HG03097 (cell line): Measurements from ENCODE around the gene EYA2.
"Not testable (repeated sequence)": the region's sequence is repeated elsewhere in the genome, so short reads cannot be mapped to it uniquely, and the experiment has no call there.

Experiments
- ATAC-seq: cut with Tn5 transposase; IDR thresholded peaks from one replicate; pipeline ENCODE4 v1.9.1; 2021; ENCODE audit not compliant: unreplicated experiment, low FRiP score

EYA2 gene

DNA sequence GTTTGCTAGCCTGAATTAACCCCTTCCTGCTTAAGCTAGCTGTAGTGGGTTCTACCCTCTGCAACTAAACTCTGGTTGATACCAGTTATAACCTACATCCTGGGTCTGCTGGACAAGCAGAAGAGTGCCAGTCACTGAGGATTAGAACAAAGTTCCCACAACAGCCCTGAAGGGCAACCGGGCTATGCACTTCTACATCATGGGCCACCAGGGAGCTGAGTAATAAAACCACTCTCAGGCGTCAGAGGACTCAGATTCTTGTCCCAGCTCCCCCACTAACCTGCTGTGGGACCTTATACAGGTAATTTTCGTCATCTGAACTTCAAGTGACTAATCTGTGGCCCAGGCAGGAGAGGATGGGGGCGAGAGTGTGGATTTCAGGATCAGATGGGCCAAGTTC is 56.8 kb downstream of the EYA2 start:
- no peak for ATAC-seq

DNA sequence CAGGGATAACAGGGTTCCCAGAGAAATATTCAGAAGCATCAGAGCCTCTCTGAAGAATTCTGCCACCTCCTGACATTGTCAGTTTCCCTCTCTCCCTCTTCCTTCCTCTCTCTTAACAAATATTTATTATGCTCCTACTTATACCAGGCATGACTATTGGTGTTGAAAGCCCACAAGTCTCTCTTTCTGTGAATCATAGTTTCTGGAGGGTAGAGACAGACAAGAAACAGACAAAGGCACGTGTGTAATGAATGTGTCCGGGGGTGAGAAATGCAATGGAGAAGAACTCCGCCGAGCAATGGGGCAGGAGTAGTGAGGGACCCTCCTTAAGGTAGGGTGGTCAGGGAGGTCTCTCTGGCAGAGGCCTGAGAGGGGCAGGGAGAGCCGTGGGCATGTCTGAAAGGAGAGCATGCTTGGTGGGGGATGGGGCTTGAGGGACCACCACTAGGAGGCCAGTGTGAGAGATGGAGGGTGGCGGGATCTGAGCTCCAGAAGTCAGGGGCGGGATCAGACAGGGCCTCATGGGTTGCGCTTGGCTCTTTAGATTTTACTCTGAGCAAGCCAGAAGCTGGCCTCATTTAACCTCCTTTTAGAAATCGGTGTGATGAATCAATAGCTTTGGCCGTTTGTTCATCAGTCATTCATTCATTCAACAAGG is 57.3 kb downstream of the EYA2 start:
- ATAC-seq: no peak

DNA sequence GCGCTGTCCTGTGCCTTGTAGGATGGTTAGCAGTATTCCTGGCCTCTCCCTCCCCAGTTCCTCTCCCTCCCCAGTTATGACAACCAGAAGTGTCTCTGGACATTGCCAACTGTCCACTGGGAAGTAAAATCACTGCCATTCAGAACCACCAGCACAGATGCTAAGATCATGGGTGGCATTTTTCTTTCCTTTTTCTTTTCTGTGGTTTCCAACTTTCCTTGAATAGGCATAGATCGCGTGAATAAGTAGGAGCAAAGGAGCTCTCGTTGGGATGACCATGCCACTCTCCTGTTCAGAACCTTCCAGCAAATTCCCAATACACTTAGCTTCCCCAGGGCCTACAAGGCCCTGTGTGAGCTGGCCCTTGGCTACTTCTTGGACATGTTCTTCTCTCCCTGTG is 59.0 kb downstream of the EYA2 start:
- no peak for ATAC-seq

DNA sequence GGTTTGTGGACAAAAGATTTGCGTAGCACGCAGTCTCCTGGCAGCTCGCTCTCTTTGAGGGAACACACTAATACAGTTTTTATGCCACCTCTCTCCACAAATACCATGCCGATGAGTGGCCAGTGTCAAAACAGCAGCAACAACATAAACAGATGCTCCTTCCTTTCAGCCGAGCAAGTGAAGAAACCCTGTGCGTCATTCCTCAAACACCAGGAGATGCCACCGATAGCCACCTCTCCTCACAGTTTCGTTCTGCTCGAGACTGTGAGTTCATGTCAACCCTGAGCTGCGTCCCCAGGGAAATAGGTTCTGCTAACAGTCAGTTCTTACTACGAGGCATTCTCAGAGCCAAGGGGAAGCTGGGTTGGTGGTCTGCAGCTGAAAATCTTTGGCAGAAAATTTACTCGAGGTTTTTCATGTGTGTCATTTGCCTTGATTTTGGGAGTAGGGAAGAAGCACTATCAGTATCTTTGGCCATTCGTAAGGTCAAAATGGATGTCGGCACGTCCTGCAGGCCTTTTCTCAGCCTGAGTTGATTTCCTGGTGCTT is 59.9 kb downstream of the EYA2 start:
- no peak for ATAC-seq

DNA sequence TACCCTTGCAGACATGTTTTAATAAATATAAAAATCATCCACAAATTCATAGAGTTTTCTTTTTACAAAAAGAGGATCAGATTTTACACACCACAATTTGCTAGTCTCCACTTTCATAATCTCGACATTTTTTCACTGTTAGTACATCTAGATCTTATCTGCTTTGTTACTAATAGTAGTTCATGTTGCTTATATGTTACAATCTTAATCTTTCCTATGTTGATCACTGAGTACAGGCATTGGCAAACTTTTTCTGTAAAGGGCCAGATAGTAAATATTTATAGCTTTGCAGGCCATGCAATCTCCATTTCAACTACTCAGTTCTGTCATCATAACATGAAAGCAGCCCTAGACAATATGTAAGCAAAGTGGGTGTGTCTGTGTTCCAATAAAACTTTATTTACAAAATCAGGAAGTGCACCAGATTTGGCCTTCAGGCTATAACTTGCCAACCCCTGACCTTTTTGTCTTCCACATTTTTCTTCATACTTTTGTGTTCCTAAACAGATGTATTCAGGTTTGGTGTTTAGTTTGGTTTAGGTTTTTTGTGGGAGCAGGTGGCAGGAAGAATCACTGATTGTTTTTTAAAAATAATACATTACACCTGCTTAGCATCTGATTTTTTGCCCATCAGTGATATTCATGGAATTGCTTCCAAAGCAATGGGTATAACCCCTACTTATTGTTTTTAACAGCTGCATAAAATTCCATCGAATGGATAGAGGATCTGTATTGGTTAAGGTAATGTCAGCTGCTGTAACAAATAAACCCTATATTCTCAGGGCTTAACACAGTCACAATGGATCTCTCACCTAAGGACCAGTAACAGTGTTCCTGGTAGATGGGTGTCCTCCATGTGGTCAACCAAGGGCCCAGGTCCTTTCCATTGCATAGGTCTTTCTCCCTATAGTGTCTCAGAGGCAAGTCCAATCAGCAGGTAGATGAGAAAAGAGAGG is 61.2 kb downstream of the EYA2 start:
- no peak for ATAC-seq

DNA sequence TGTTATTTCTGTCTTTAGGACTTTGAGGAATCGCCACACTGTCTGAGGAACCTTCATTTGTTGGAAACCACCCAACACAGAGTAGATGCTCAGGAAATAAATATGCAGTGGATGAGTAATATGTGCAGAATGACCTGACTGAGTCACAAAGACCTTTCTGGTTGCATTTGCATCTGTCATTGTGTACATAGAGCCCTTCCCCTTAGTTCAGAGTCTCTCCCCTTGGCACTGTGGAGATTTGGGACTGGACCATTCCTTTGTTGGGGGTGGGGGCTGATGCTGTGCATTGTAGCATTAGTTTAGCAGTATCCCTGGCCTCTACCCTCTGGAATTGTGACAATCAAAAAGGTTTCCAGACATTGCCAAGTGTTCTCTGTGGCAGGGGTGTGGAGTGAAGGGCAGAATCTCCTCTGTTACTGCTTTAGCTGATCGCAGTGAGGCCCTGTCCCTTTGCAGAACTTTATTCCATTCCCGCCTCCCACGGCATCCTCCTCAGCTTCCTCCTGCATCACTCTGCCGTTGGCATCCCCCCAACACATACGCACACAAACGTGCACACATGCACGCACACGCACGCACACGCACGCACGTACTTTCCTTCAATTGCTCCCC is 64.5 kb downstream of the EYA2 start:
- no peak for ATAC-seq

DNA sequence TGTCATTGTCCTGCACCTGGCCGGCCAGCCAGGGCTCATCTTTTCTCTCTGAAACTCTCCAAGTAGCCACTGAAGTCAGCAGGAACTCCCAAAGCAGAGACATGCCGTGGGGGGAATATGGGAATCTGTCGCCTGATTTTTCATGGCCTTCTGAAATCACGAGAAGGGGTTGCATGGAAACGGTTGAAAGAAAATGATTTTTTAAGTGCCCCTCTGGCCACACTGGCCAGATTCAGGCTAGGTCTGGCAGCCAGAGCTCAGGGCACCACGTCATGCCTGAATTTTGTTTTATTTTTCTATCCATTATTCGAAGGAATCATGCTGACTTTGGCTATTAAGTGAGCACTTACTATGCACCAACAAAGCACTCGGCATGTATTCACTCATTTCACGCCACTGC is 65.2 kb downstream of the EYA2 start:
- ATAC-seq: no peak

DNA sequence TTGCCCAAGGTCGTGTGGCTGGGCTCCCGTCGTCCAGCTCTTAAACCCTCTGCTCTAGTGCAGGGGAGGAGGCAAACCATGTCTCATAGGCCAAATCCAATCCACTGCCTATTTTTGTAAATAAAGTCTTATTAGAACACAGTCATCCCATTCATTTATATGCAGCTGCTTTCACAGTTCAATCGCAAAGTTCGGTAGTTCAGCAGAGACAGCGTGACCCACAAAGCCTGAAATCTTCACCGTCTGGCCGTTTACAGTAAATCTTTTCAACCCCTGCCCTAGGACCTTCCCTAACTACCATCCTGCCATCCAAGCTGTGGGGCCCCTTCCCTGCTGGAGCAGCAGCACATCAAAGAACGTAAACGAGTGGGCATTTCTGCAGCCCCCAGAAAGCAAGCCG is 65.9 kb downstream of the EYA2 start:
- no peak for ATAC-seq

DNA sequence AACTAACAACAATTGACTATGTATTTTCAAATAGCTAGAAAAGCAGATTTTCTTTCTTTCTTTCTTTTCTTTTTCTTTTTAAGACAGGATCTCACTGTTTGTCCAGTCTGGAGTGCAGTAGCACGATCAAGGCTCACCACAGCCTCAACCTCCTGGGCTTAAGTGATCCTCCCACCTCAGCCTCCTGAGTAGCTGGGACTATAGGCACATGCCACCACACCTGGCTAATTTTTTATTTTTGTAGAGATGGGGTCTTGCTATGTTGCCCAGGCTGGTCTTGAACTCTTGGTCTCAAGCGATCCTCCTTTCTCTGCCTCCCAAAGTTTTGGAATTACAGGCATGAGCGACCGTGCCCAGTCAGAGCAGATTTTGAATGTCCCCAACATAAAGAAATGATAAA is 67.3 kb downstream of the EYA2 start:
- ATAC-seq: not testable (repeated sequence)

DNA sequence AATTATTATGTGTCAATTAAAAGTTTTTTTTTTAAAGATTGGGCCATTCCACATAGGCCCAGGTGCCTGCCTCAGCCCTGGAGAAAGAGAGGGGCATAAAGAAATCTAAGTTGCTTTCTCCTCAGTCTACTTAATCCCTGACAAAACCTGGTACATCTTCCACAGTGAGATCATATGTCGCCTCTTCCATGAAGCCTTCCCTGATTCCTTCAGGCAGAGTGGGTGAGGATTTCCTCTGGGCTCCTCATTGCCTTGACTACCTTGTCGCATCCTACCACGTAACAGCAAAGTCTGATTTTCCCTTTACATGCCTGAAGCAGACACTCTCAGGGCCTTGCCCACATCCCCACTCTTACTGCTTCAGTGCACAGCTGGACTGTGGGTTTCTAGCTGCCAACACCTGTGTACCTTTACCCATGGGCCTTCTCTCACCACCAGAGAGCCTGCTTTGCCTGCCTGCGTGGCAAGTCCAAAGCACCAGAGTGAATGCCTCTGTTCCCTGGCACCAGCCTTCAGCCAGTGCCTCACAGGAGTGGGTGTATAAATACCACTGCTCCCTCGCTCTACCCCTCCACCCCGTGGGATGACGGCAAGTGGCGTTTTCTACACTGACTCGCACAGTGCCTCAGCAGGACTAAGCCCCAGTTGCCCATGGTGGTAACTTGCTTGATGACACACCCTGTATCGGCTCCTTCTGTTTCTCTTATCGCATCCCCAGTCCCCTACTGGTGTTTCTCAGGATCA is 68.0 kb downstream of the EYA2 start:
- ATAC-seq: no peak

DNA sequence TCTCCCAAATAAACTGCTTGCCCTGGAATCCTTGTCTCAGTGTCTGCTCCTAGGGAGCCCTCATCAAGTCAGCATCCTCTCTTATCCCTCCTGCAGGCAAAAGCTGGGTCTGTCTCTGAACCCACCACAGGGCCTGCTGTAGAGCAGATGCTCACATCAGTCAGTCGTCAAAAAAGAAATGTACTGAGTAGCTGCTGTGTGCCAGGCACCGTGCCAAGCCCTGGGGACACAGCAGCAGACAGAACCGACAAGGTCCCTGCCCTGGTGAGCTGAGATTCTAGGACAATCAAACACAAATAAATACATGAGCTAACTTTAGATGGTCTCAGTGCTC is 68.5 kb downstream of the EYA2 start:
- ATAC-seq: no peak

DNA sequence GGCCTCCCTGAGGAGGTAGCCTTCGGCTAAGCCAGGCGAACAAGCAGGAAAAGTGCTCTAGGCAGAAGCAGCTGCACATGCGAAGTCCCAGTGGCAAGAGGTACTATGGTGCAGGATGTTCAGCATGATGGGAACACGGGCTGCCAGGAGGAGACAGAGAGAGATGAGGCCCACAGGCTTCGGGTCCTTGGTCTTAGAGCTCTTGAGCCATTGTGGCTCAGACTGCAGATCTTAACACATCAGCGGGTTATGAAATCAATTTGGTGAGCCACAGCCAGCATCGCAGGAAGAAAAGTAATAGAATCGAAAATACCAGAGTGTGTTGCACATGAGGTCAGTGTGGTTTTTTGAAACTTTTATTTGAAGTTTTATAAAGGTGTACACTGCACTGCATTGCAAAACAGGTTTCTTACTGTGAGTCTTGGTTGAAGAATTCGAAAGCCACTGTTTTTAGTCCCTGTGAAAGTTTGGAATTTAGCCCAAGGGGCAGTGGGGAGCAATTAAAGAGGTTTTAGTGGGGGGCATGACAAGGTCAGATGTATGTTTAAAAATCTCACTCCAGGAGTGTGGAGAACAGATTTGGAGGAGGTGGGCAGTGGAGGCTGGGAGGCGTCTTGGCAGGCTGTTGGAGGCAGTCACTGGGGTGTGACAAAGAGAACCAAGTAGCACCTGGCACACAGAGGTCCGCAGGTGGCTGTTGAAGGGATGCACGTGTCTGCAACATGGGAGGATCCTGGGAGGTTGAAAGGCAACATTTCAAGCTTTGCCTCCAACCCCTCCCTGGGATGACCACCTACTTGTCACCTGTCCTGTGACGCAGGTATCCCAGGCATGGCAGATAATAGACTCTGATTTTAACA is 69.3 kb downstream of the EYA2 start:
- no peak for ATAC-seq

DNA sequence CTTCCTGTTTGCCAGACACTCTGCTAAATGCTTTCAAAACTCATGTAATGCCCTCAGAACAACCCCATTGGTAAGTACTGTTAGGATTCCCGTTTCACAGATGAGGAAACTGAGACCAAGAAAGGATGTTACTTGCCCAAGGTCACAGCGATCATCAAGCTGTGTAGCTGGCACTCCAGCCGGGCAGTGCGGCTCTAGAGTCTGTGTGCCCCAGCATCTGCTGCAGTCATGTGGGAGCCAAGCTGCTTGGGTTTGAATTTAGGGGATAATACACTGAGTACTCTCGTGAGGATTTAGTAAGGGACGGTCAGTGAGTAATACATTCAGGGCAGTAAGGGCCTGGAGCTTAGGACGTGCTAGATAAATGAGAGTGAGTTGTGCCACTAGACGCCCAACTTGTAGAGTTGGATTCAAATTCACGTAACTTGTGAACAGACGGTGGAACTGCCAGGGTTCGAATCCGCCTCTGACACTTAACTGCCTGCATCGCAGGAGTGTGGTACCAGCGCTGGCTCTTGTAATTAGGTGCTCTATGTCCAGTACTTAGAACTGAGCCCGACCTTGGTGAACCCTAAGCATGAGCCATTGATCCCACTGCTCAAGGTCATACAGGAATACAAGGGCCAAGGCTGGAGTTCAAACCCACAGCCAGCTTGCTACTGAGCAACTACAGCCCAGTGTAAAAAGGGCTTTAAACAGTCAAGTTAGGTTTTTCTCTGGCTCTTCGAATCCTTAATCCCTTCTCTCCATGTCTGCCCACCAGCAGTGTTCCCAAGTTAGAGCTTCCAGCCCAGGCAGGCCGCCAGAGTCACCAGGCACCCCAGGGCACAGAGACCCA is 70.2 kb downstream of the EYA2 start:
- ATAC-seq: no peak

DNA sequence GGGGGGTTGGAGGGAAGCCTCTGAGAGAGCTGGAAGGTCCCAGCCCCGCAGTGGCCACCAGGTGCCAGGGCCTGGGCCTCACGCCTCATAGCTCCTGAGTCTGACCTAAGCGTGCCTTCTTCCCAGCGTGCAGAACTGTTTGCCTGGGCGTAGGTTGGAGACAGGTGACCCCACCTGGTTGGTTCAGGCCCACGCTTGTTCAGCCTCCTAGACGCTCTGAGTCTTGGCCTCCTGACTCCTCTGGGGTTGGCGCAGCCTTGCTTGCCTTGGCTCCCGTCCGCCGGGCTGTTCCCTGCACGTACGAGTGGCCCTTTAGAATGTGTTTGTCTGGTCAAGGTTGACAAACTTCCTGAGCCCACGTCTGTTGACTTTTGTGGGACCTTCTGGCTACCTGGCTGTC is 70.8 kb downstream of the EYA2 start:
- ATAC-seq: no peak

DNA sequence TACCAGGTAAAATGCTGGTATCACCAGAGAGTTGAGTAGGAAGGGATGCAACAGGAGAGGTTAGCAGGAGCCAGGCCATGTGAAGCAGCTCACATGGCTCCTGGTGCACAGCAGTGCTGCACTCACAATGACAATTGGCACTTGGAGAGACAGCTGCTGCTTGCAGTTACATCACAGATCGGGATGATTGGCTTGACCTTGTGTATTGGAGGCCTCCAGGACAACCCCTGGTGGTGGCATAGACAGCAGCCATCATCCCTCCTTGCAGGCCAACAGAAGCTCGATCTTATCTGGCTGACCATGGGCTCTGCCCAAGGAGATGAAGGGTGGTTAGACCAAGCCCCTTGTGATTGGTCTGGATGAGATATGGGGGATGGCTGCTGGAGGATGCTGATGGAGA is 73.0 kb downstream of the EYA2 start:
- no peak for ATAC-seq

DNA sequence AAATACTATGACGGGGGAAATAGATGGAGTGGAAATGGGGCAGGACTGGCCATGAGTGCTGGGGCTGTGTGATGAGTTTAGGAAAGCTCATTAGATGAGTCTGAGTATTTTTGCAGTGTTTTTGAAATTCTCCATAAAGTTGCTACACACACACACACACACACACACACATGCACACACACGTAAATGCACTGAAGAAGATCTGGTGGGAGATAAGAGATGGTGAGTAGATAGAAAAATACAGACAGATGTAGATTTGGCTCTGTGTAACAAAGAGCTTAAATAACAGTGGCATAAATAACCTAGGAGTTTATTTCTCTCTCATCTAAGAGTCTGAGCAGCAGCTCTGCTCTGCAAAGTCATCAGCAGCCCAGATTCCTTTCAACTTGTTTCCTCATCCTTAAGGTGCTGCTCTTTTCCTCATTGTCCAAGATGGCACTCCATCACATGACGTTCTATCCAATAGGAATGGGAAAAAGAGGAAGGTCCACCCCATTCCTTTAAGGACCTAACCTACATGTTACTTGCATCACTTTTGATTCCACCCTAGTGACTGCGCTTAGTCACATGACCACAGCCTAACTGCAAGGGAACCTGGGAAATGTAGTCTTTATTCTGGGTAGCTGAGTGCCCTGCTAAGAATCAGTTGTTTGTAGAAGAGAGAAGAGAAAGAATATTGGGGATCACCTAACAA is 76.4 kb downstream of the EYA2 start:
- ATAC-seq: no peak

DNA sequence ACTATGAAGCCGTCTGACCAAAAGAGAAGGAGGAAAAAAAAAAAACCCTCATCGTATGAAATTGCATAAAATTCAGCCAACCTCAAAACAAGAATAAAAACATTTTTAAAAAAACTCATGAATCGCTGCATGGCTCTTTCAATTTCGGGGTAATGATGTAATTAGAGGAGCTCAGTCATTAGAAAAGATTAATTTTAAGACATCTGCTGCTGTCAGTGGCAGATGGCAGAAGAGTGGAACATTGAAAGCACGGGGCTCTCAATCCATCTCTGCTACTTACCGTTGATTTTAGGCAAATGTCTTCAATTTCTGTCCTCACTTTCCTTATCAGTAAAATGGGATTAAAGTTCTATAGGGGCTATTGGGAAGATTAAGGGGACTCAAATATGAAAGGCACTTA is 79.1 kb downstream of the EYA2 start:
- no peak for ATAC-seq

DNA sequence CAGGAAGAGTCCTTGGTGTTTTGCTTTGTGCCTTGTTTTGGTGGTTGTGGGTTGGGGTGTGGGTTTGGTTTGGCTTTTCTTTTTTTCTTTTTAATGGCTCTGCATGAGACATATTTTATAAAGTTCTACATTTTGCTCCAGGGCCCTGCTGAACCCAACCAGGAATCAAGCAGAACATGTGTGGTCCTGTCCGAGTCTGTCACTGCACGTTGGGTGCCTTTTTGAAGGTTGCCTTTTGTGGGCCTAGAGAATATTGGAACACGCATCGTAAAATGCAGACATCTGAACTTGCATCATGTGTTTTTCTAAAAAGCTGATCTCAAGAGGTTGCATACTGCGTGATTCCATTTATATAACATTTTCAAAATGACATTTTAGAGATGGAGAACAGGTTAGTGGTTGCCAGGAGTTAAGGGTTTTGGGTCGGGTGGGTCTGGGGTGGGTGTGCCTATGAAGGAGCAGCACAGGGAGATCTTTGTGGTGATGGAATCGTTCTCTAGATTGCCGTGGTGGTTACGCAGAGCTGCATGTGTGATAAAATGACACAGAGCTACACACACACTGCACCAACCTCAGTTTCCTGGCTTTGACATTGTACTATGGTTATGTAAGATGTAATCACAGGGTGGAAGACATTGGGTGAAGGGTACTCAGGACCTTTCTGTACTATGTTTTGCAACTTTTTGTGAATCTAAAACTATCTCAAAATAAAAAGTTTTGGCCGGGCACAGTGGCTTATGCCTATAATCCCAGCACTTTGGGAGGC is 80.2 kb downstream of the EYA2 start:
- ATAC-seq: no peak
